K562 (cell line): Measurements from ENCODE around the gene LENEP. TPM values are rescaled to one million over a fixed set of nuclear protein-coding genes. Genes with fewer than 3 reads are reported as not detected.

Experiments
- ATAC-seq: fragments of 200-7000 bp; cut with Tn5 transposase; 3 replicates; pipeline ENCODE4 v1.9.1; 2020; ENCODE audit warnings: moderate library complexity
- BruUV-seq: library from RNA; stranded (reverse); fragments of 400-500 nt; replicated peaks from 2 replicates; lab custom pipeline; 2021; lab: Mats Ljungman, UMichigan
- CTCF ChIA-PET: fragments of 300-600 bp; formaldehyde crosslinking; extraction: SDS; loops from one replicate; lab custom pipeline; 2021; ENCODE audit warnings: low intra/inter-chr PET ratio; lab: Yijun Ruan, JAX
- POLR2A ChIA-PET: fragments of 300-600, 350-650 bp; sonication (Branson Sonifier 250); formaldehyde crosslinking; extraction: SDS; loops from one replicate; lab custom pipeline; 2021; ENCODE audit warnings: antibody characterized with exemption, inconsistent platforms; lab: Yijun Ruan, JAX
- DNase-seq, 4 experiments: peaks; one replicate each; pipeline versions ENCODE4 v3.0.0 to v3.0.0-alpha.2; 2011 to 2018; ENCODE audit warnings: low spot score in 3 of 4, mixed read lengths in 3 of 4; ENCODE audit errors: extremely low read depth in 1 of 4
- FAIRE-seq: peaks from 2 replicates; lab custom pipeline; 2011; peaks lifted over from hg19 to GRCh38; lab: Jason Lieb, UNC
- H2AFZ ChIP-seq: 2 replicates; pipeline ENCODE4 v1.6.0; 2011; ENCODE audit warnings: low read depth, low read length, control low read depth, inconsistent platforms
- H3K27ac ChIP-seq: fragments of 200-600 bp; 3 replicates; pipeline ENCODE4 v1.8.0; 2011; ENCODE audit warnings: low read depth, mild to moderate bottlenecking, control low read depth, inconsistent platforms, low read length, moderate library complexity, mixed read lengths; ENCODE audit errors: extremely low read depth
- H3K27me3 ChIP-seq, 2 experiments: fragments of 300-600 bp in 1 of 2; 2 replicates in 1 of 2; 3 replicates in 1 of 2; pipeline versions ENCODE4 v1.6.0 to v1.8.0; 2011; ENCODE audit warnings: inconsistent platforms in 2 of 2, low read length in 2 of 2, mild to moderate bottlenecking in 1 of 2, mixed read lengths in 1 of 2, moderate library complexity in 1 of 2; ENCODE audit not compliant: control insufficient read depth in 2 of 2, insufficient read depth in 2 of 2
- H3K36me3 ChIP-seq: fragments of 300-600 bp; 3 replicates; pipeline ENCODE4 v1.8.0; 2011; ENCODE audit warnings: mild to moderate bottlenecking, low read length, inconsistent platforms; ENCODE audit not compliant: control insufficient read depth, insufficient read depth
- H3K4me1 ChIP-seq, 2 experiments: fragments of 200-600 bp in 1 of 2; replicated peaks in 1 of 2; 2 replicates in 1 of 2; 3 replicates in 1 of 2; pipeline versions ENCODE4 v1.5.1 to v1.8.0; 2011; ENCODE audit warnings: inconsistent platforms in 2 of 2, low read length in 2 of 2, mild to moderate bottlenecking in 1 of 2, mixed read lengths in 1 of 2, moderate library complexity in 1 of 2; ENCODE audit not compliant: control insufficient read depth in 2 of 2, insufficient read depth in 2 of 2
- H3K4me2 ChIP-seq: 2 replicates; pipeline ENCODE4 v1.6.1; 2011; ENCODE audit warnings: low read length, control low read depth, inconsistent platforms, mixed read lengths; ENCODE audit not compliant: insufficient read depth
- H3K4me3 ChIP-seq: fragments of 200-600 bp; sonication (generic), shearing (Covaris generic); 2 replicates; pipeline ENCODE4 v1.5.1; 2016; ENCODE audit warnings: control low read depth, inconsistent platforms
- H3K79me2 ChIP-seq: fragments of 200-600 bp; 3 replicates; pipeline ENCODE4 v1.8.0; 2011; ENCODE audit warnings: low read length, inconsistent platforms; ENCODE audit not compliant: control insufficient read depth, insufficient read depth
- H3K9ac ChIP-seq, 2 experiments: 2 replicates each; pipeline versions ENCODE4 v1.6.0 to v1.6.1; 2011; ENCODE audit warnings: low read depth in 2 of 2, low read length in 2 of 2, control low read depth in 1 of 2, inconsistent platforms in 1 of 2, mild to moderate bottlenecking in 1 of 2, mixed read lengths in 1 of 2; ENCODE audit not compliant: insufficient read depth in 1 of 2
- H3K9me1 ChIP-seq: one replicate; pipeline ENCODE4 v1.6.0; 2011; ENCODE audit warnings: inconsistent platforms, mild to moderate bottlenecking, low read length, moderate library complexity; ENCODE audit not compliant: control insufficient read depth, insufficient read depth
- H3K9me3 ChIP-seq: replicated peaks from 2 replicates; pipeline ENCODE4 v1.5.1; 2011; ENCODE audit warnings: low read depth, low read length, inconsistent platforms; ENCODE audit not compliant: control insufficient read depth, insufficient read depth
- H4K20me1 ChIP-seq: replicated peaks from 2 replicates; pipeline ENCODE4 v1.6.1; 2011; ENCODE audit warnings: low read length, inconsistent platforms, mixed read lengths; ENCODE audit not compliant: control insufficient read depth, insufficient read depth
- CBFA2T3 ChIP-seq: fragments of 450-650 bp; IDR thresholded peaks from 2 replicates; pipeline ENCODE4 v1.6.1; 2017
- FOXK2 ChIP-seq, 2 experiments: fragments of 450-650 bp; IDR thresholded peaks in 1 of 2; conservative IDR thresholded peaks in 1 of 2; 2 replicates each; pipeline ENCODE4 v1.6.1; 2016; ENCODE audit warnings: low read depth in 2 of 2, mild to moderate bottlenecking in 1 of 2
- HDAC1 ChIP-seq, 2 experiments: fragments of 450-650 bp; IDR thresholded peaks; 2 replicates each; pipeline ENCODE4 v1.6.1; 2016 to 2017; ENCODE audit warnings: inconsistent platforms in 1 of 2, mild to moderate bottlenecking in 1 of 2, moderate library complexity in 1 of 2
- NBN ChIP-seq: fragments of 450-650 bp; IDR thresholded peaks from 2 replicates; pipeline ENCODE4 v1.6.1; 2016; ENCODE audit warnings: low read depth, mild to moderate bottlenecking
- PTBP1 ChIP-seq: fragments of 200-400 bp; formaldehyde crosslinking; IDR thresholded peaks from 2 replicates; pipeline ENCODE4 v1.6.1; 2017; ENCODE audit warnings: low read depth, low read length
- PURB ChIP-seq: sonication (generic); formaldehyde crosslinking; IDR thresholded peaks from 2 replicates; pipeline ENCODE4 v1.9.0; 2021; ENCODE audit warnings: low read depth, mild to moderate bottlenecking, missing genetic modification reagents
- SIX5 ChIP-seq, 2 experiments: IDR thresholded peaks; 2 replicates each; pipeline ENCODE4 v1.6.1; 2011; ENCODE audit warnings: low read length in 2 of 2, borderline replicate concordance in 1 of 2, low read depth in 1 of 2, mild to moderate bottlenecking in 1 of 2, moderate library complexity in 1 of 2; ENCODE audit not compliant: insufficient read depth in 1 of 2
- SPI1 ChIP-seq: IDR thresholded peaks from 2 replicates; pipeline ENCODE4 v1.6.1; 2011; ENCODE audit warnings: low read depth, low read length, control low read depth, borderline replicate concordance
- TBP ChIP-seq: optimal IDR thresholded peaks from 2 replicates; pipeline ENCODE3; 2011; ENCODE audit warnings: low read depth, low read length, improper control_type of control experiment
- TCF3 ChIP-seq: sonication (generic); formaldehyde crosslinking; IDR thresholded peaks from 2 replicates; pipeline ENCODE4 v1.4.0; 2020; ENCODE audit warnings: mild to moderate bottlenecking, missing genetic modification reagents
- ZBED1 ChIP-seq: IDR thresholded peaks from 2 replicates; pipeline ENCODE4 v1.6.1; 2014
- ZEB2 ChIP-seq: fragments of 450-650 bp; IDR thresholded peaks from 2 replicates; pipeline ENCODE4 v1.6.1; 2016
- ZFPM2 ChIP-seq: fragments of 250-450 bp; sonication (Bioruptor Pico); IDR thresholded peaks from 2 replicates; pipeline ENCODE4 v1.5.1; 2022; ENCODE audit warnings: mild to moderate bottlenecking
- ZNF212 ChIP-seq: fragments of 450-650 bp; formaldehyde crosslinking; IDR thresholded peaks from 2 replicates; pipeline ENCODE4 v1.4.0; 2020; ENCODE audit warnings: mild to moderate bottlenecking
- ZNF311 ChIP-seq: fragments of 250-450 bp; sonication (Bioruptor Pico); IDR thresholded peaks from 2 replicates; pipeline ENCODE4 v1.4.0; 2020; ENCODE audit warnings: mild to moderate bottlenecking, moderate library complexity
- WGBS: fragments of 100-300 bp; shearing (Covaris generic); methylation state at CpG from one replicate; pipeline ENCODE4 v1.1.6; 2016; ENCODE audit warnings: low coverage, mixed read lengths; ENCODE audit not compliant: insufficient coverage; ENCODE audit errors: missing lambda C conversion rate; 5-methylcytosine and 5-hydroxymethylcytosine counted together
- in situ Hi-C: fragments of 300-500 bp; cut with MboI; formaldehyde crosslinking; loops from 4 replicates; pipeline ENCODE4 v1.15.0; 2018; ENCODE audit warnings: inconsistent platforms, mixed read lengths
- intact Hi-C: fragments of 100-400 bp; cut with micrococcal nuclease; formaldehyde crosslinking; loops from 2 replicates; pipeline ENCODE4 v1.14.2; 2022
- polyA plus RNA-seq, 8 experiments: library from polyadenylated mRNA; depleted of rRNA in 4 of 8; stranded (reverse) in 5 of 8; unstranded in 3 of 8; fragments of >200 nt; fragmentation: Nextera tagmentation in 2 of 8; fragmentation: Illumina TruSeq in 1 of 8; extraction: Ambion mirVana in 2 of 8; extraction: Trizol in 1 of 8; gene quantifications; 2 replicates each; pipeline versions ENCODE4 v1.2.1 to v1.2.3, GENCODE V29; 2011 to 2014; ENCODE audit warnings: inconsistent platforms in 1 of 8, missing spikeins in 1 of 8
- total RNA-seq, 7 experiments: library from RNA; depleted of rRNA in 6 of 7; stranded (reverse); fragments of >200 nt in 6 of 7; fragmentation: Illumina TruSeq in 2 of 7; extraction: Trizol in 2 of 7; gene quantifications; 2 replicates each; pipeline versions ENCODE4 v1.2.1 to v1.2.3, GENCODE V29; 2011 to 2021; ENCODE audit warnings: low replicate concordance in 1 of 7
- TF ChIP-seq, protein P1 (sequence below), 2 experiments: IDR thresholded peaks; 2 replicates each; pipeline ENCODE4 v1.6.1; 2011; ENCODE audit warnings: borderline replicate concordance in 1 of 2, control low read depth in 1 of 2, low read depth in 1 of 2, low read length in 1 of 2, mild to moderate bottlenecking in 1 of 2, mixed read lengths in 1 of 2, moderate library complexity in 1 of 2; ENCODE audit not compliant: insufficient read depth in 1 of 2, insufficient read length in 1 of 2, poor library complexity in 1 of 2, severe bottlenecking in 1 of 2; ENCODE audit errors: extremely low read depth in 1 of 2
- TF ChIP-seq, protein P2 (sequence below): fragments of 250-450 bp; sonication (Bioruptor Pico); IDR thresholded peaks from 2 replicates; pipeline ENCODE4 v1.8.0; 2022; ENCODE audit warnings: moderate library complexity, mild to moderate bottlenecking, inconsistent platforms

The LENEP gene
- total and polyA plus RNA-seq, 9 of the 15 experiments (the other 6 are each of a cell fraction or from before 2014, with no cell fraction given) = 0.23 to 0.87 (median 0.67) TPM; not detected in 5

DNA sequence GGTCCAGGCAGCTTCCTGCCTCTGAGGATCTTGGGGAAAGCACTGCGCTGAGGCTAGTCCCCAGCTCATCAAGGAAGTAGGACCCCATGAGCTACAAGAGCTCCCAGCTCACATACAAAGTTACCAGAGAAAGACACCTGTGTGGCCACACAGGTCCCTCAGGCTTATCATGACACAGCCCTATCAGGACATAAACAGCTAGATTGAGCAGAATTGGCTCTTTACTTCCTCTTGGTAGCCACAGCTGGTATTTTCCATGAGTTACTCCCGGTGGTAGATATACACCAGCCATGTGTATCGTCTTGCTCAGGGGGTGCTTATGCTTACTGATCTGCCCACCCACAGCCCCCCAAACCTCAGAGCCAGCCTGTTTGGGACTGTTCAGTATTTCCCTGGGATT is 1.2 kb downstream of the LENEP start:
- peak in 1 of 4 experiments; percentile 45 for DNase-seq
- Histone ChIP-seq H2AFZ (peak overlapping the region; percentile 47), H3K9me1 (peaks cover 6% of the 10 kb centered on the region), H3K9ac (peak overlapping the region; percentile 19 to 71; a peak in 3 of 4 replicates), H3K4me2 (peak overlapping the region; percentile 47; the same call in 1 of the 2 replicates), H3K27ac (peak overlapping the region; percentile 73), H3K27me3 (no peaks in the 10 kb centered on the region), H4K20me1 (no peaks in the 10 kb centered on the region), H3K79me2 (peaks cover 2% of the 10 kb centered on the region; the same call in 2 of the 3 replicates), H3K9me3 (no peaks in the 10 kb centered on the region), H3K4me1 (peaks cover 43 to 48% of the 10 kb centered on the region in 2 experiments), H3K4me3 (no peak overlapping the region), H3K36me3 (peaks cover 20% of the 10 kb centered on the region; the same call in 2 of the 3 replicates)
- 10% methylated on average over 3 of the region's 3 CpGs for WGBS
- no peak for FAIRE-seq
- POLR2A ChIA-PET = interaction anchor here (0.6 to 8.2 kb wide), 12 partner anchors 10 to 838 kb away, joined by 3 to 80 read pairs (median 6); partner anchors contain the start of genes ADAM15, CKS1B, FLAD1 and PBXIP1
- in situ Hi-C loops (no loop called here), intact Hi-C loops (loop anchor here (2.0 kb wide), 1 partner anchor 40 kb away; no protein-coding TSS in a partner anchor)
- no TSS peak for BruUV-seq
- CTCF ChIA-PET = interaction anchor here (0.9 kb wide), 1 partner anchor 39 kb away, joined by 4 read pairs; the partner anchor contains the start of gene PBXIP1
- ATAC-seq = peak; percentile 5; the same call in 2 of the 3 replicates
- TF ChIP-seq PURB (CRISPR knock-in tag) (no peak), ZFPM2 (CRISPR knock-in tag) (no peak), ZBED1 (peak; percentile 94; the same call in 1 of the 2 replicates), ZEB2 (0 out of 2 replicates have a peak, but pooled peaks have one; percentile 41), SIX5 (IDR thresholded peaks at IDR 0.05; ENCODE audit: borderline replicate concordance in 1 of 2, insufficient read depth in 1 of 2, low read depth in 1 of 2, low read length in 2 of 2) (no peak), TCF3 (CRISPR knock-in tag) (peak; percentile 20; the same call in 1 of the 2 replicates), SPI1 (no peak), FOXK2 (conservative IDR thresholded peaks at IDR 0.05 in 1 of 2, IDR thresholded peaks at IDR 0.05 in 1 of 2; ENCODE audit: low read depth in 2 of 2) (peak in 1 of 2 experiments; percentile 43; a peak in 1 of 4 replicates), PTBP1 (no peak), ZNF311 (CRISPR knock-in tag) (no peak), TBP (peak; percentile 8), CBFA2T3 (peak; percentile 27; the same call in 1 of the 2 replicates), HDAC1 (IDR thresholded peaks at IDR 0.05) (0 out of 4 replicates have a peak, but pooled peaks of 1 of the 2 experiments have one; percentile 13), ZNF212 (CRISPR knock-in tag) (no peak), NBN (no peak)
- TF ChIP-seq, protein P1, sequence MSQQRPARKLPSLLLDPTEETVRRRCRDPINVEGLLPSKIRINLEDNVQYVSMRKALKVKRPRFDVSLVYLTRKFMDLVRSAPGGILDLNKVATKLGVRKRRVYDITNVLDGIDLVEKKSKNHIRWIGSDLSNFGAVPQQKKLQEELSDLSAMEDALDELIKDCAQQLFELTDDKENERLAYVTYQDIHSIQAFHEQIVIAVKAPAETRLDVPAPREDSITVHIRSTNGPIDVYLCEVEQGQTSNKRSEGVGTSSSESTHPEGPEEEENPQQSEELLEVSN (IDR thresholded peaks at IDR 0.05; ENCODE audit: borderline replicate concordance in 1 of 2, extremely low read depth in 1 of 2, insufficient read depth in 1 of 2, insufficient read length in 1 of 2, low read depth in 1 of 2, low read length in 1 of 2, poor library complexity in 1 of 2, severe bottlenecking in 1 of 2) = no peak
- TF ChIP-seq, protein P2, sequence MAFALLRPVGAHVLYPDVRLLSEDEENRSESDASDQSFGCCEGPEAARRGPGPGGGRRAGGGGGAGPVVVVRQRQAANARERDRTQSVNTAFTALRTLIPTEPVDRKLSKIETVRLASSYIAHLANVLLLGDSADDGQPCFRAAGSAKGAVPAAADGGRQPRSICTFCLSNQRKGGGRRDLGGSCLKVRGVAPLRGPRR (CRISPR knock-in tag) = no peak
